KG1 (cell line): ENCODE measurements around the gene FAM50A.
"Not testable (repeated sequence)": the region's sequence is repeated elsewhere in the genome, so short reads cannot be mapped to it uniquely, and the experiment has no call there.

ENCODE experiments used
- DNase-seq: peaks from one replicate; lab custom pipeline; 2025; lab: John Stamatoyannopoulos, UW

FAM50A gene

DNA sequence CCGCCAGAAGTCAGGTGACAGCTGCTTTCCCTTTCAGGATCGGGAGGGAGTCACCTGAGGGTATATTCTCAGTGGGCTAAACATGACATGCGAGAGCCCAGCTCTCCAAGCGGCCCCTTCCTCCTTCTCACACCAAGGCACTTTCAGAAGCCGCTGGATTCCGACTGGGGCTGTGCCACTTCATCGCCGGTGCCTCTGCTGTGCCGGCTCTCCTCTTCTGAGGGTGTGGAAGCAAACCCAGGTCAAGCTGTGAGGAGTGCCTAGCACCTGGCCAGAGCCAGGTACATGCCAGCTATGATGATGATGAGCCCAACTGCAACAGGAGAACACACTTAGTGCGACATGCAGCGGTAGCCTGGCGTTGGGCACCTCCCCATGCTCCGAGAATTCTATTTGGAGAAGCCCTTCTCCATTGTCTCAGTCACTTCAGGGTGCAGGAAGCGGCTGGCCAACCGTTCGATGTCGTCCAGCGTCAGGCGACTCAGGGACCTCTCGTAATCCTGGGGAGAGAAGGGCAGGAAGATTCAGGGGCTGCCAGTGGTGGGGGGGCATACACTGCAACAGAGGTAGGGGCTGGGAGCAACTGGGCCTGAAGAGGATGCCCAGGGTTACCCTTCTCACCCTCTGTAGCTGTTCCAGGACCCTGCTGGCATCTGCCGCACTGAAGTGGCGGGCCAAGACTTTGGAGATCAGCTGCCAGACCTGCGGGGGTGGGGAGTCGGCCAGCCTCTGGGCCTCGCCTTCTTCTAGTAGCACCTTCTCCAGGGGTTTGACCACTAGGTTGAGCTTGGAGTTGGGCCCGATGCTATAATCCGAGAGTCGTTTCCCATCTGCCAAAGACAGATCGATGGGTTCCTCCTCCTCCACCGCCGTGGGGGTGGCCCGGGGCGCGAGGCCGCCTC, 41.5 kb downstream of the FAM50A start:
- DNase-seq, result no peak

DNA sequence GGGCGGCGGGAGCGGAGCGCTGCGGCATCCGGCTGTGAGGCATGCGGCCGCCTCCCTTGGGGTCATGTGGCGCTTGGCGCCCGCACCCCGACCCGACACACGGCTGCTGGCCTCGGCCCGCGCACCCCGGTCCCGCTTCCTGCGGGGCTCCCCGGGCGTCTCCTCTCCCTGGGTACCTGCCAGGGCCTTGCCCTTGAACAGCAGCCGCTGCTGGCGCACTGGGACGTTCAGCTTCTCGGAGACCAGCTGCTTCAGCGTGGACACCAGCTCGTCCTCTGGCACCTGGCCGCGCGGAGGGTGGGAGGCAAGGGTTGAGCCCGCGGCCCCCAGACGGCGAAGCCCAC, 42.1 kb downstream of the FAM50A start:
- no peak for DNase-seq

DNA sequence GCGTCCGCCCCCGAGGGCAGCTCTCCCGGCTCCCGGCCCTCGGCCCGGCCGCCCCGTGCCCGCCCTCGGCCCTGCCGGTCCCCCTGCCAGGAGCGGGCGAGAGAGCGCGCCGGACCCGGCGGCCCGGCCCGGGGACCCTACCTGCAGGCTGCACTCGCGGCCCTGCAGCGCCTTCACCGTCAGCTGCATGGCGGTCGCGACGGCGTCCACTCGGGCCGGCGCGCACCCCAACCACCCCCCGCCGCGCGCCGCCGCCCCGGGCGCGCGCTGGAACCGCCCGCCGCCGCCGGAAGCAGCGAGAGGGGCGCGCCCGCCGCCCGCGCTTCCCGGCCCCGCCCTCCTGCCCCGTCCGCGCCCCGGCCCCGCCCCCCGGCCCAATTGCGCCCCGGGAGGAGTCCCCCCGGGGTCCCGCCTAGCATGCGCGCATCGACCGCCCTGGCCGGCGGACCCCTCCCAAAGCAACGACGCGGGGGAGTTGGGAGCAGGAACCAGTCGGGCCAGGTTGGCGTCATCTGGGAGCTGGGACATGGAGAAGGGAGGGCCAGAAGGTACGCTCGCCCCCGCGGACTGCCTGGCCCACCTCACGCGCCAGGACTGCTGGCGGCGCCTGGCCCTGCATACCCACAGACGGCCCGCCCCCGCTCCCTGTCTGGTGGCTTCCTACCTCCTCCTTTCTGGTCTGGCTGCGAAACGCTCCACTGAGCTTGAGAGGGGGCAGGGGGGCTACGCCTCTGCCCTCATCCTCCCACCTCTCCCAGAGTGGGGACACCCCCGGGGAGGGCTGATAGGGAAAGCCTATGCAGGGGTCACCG, 42.7 kb downstream of the FAM50A start, which contains the start of gene UBL4A:
UBL4A (minus strand) TSS at position 220 of the 812 bp plus-strand sequence; CDS start at position 189, 31 bp downstream.
- DNase-seq, result no peak

DNA sequence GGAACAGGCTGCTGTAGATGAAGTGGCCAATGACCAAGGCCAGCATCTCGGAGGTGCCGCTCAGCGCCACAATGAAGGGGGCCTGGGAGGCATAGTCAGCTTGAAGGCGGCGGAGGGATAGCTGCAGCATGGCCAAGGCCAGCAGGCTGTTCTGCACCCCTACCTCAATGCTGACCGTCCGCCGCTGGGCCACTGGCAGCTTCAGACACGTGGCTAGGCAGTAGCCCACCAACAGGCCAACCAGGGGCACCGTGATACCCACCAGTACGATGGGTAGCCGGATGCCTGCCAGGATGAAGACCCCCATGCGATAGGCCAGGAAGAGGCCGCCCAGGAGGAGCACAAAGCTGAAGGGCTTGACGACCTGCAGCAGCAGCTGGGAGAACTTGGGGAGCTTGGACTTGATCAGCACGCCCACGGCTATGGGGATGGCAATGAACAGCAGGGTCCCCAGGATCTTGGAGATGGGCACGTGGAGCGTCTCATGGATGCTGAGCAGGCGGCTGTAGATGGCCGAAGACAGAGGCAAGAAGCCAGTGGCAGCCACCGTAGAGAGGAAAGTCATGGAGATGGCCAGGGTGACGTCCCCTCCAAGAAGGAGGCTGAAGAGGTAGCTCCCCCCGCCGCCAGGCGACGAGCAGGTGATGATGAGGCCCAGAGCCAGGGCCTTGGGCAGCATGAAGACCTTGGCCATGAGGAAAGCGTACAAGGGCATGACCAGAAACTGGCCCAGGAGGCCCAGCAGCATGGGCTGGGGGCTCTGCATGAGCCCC, 43.8 kb downstream of the FAM50A start:
- no peak for DNase-seq

DNA sequence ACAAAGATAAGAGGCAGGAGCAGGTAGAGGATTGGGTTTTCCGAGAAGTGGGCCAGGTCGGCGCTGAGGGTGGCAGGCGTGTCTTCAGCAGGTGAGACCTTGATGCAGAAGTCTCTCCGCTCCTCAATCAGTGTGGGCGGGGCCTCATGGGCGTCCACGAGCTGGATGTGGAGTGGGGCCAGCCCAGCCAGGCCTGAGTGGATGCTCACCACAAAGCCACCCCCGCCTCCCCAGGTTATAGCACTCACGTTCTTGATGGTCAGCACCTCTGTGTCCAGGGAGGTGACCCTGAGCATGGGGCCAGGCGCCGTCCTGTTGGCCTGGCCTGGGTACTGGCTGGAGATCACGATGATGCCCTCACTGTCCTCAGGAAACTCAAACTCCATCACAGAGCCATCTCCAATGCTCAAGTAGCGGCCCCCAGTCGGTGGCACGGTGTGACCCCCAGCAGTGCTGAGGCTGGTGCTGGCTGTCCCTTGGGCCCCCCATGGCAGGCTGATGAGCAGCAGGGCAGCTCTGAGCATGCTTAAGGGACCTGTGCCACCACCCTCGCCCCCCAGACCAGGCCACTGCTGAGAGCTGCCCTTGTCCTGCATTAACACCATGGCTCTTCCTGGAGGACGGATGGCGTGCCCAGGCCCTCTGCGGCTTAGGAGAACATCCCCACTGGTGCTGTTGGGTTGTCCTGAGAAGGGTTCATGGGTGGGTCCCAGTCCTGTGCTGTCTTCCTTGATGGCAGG, 44.6 kb downstream of the FAM50A start:
- no peak for DNase-seq

DNA sequence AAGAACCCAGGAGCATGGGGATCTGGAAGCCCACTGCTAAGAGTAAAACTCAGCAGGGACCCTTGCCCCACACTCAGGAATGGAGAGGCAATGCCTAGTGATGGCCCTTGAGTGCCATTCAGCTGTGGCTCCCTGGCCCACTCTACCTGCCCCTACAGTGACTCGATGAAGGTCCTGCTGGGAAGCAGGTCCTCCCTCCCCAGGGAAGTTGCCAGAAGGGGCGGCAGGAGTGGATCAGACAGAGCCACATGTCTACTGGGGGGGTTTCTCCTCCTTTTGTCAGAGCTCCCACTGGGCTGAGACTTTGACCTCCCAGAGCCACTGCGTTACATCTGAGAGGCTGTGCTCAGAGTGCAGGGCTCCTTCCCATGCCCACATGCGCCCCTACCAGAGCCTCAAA, 45.2 kb downstream of the FAM50A start:
- no peak for DNase-seq

DNA sequence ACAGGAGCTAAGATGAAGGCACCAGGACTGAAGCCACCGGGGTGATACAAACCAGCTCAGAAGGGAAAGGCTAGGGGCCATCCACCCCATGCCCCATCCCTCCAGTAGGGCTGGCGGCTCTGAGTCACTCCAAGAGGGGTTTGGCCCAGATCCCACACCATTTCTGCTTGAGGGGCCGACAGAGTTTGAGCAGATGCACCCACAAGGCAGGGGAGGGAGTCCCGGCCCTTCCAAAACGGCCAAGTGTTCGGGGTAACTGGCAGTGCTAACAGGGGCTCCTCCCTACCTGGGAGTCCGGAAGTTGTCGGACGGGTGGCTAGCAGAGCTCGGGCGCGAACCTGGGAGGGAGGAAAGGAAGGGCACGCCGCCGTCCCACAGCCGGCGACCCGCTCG, 46.1 kb downstream of the FAM50A start:
- DNase-seq, result no peak

DNA sequence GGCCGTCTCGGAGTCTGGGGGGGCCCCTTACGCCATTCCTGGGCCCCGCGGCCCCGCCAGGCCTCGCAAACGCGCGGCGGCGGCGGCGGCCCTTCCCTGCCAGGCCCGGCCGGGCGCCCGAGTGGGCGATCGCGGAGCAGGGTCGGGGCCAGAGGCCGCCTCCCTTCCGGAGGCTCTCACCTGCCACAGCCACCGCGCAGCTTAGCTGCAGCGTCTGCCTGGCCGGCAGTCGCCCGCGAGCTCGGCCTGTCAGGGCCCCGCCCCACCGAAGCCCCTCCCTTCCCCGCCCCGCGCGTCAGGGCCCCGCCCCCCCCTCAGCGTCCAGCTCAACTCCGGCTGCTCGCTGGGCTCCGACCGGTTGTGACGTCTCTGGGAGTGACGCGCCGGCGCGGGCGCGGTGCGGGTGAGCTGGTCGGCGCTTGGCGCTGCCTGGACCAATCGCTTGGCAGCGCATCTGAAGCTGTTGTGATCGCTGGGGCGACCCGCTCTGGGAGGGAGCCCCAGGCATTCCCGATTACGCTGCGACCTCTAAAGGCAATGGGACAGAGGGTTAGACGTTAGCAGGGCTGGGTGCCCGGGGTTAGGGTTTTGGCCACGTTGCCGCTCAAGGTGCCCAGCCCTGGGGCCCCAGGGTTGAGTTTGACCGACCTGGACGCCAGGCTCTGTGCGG, 46.6 kb downstream of the FAM50A start, which contains the start of gene SLC10A3:
SLC10A3 (minus strand) TSS at position 216 of the 670 bp plus-strand sequence. CDS start 1,689 bp downstream, outside the sequence.
- DNase-seq, result peak; percentile 61

DNA sequence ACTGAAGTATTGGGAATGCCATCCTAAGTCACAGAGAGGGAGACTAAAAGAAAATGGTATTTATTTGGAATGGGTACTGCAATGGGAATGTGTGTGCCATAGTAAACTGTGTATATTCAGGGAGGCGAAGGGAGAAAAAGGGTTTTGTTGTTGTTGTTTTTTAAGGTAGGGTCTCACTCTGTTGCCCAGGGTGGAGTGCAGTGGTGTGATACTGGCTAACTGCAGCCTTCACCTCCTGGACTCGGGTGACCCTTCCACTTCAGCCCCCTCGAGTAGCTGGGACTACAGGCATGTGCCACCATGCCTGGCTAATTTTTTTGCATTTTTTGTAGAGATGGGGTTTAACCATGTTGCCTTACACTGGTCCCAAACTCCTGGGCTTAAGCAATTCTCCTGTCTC, 50.8 kb downstream of the FAM50A start:
- no peak for DNase-seq

DNA sequence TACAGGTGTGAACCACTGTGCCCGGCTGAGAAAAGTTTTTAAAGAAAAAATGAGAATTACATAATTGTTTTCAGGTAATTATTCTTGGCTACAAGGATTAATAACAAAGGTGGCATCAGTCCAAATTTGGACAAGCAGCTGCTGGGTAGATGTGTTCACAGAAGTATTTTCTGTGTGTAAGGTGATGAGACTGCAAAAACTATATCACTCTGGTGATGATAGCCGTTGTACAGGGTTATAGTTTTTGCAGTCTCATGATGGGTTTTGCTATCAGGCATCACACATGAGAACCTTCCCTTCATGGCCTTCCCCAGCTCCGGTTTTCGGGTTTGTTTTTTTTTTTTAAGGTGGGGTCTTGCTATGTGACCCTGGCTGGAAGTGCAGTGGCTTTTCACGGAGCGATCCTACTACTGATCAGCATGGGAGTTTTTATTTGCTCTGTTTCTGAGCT, 51.6 kb downstream of the FAM50A start:
- DNase-seq, result no peak

DNA sequence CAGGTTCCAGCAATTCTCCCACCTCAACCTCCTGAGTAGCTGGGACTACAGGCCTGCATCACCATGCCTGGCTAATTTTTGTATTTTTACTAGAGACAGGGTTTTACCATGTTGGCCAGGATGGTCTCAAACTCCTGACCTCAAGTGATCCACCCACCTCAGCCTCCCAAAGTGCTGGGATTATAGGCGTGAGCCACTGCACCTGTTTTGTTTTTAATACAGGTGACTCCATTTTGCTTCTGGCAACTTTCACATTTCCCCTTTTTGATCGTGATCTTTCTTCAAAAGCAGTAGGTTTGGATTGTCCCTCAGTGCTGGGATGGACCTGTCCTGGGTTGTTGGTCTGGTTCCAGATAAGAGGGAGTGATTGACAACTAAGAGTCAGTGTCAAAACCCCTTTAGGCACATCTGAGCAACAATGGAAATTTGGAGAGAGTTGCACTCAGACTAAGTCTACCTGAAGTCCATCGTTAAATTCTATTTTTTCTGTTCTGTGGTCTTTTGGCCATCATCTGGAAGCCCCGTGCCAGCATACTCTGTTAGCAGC, 52.7 kb downstream of the FAM50A start:
- DNase-seq, result not testable (repeated sequence)
